ENCODE data around the gene BAD. TPM values are rescaled to one million over a fixed set of nuclear protein-coding genes. Genes with fewer than 3 reads are reported as not detected.

BAD gene
- total RNA-seq, 3 donors from 2014 or later = 56.8 to 90.9 (median 75.4) TPM

DNA sequence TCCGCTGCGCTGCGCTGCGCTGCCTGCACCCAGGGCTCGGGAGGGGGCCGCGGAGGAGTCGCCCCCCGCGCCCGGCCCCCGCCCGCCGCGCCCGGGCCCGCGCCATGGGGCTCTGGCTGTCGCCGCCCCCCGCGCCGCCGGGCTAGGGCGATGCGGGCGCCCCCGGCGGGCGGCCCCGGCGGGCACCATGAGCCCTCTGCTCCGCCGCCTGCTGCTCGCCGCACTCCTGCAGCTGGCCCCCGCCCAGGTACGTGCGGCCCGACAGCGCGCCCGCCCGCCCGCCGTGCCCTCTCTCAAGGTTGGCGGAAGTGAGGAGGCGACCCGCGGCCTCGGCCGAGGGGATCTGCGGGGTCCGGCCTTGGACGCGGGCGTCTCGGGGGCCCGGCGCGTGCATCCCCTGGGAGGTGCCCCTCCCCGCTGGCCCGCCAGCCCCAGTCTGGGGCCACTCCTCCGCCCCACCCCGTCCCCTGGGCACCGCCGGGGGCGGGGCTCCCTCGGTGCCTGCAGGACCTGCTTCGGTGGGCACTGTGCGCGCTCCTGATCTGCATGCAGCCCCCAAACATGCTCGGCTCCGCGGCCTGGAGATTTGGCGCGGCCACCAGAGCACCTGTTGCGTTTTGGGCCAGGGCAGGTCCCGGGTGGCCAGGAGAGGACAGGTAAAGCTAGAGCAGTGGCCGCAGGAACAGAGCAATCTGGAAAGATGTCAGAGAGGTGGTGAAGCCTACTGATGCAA lies 49.7 kb downstream of the BAD start:
- peak; percentile 75 to 86 (median 85) for DNase-seq
- H3K4me3 ChIP-seq = peak overlapping the region; percentile 51
- intact Hi-C loops (cut with DNase I, micrococcal nuclease) = no loop called here
- H3K36me3 ChIP-seq (ENCODE audit: low read depth) = no peaks in the 10 kb centered on the region
- TF ChIP-seq CTCF (IDR thresholded peaks at IDR 0.05) = no peak
- H3K9me3 ChIP-seq = no peaks in the 10 kb centered on the region
- H3K4me1 ChIP-seq (ENCODE audit: low read depth) = peaks cover 47% of the 10 kb centered on the region
- peak; percentile 47 for ATAC-seq

- peak; percentile 73 to 87 (median 86) for DNase-seq
- no peak for TF ChIP-seq CTCF (IDR thresholded peaks at IDR 0.05)
- Histone ChIP-seq H3K4me3 (peak within 1 kb of the TSS; percentile 51), H3K36me3 (ENCODE audit: low read depth) (no peaks in the 10 kb centered on the region), H3K4me1 (ENCODE audit: low read depth) (peaks cover 44% of the 10 kb centered on the region), H3K9me3 (no peaks in the 10 kb centered on the region)
- intact Hi-C loops (cut with DNase I, micrococcal nuclease) = no loop called here
- ATAC-seq = peak; percentile 49
Measured at GRCh38 chr11:64233913-64234586, 50.4 kb downstream of the BAD start, which contains the start of gene VEGFB. Gene VEGFB (plus strand): TSS chr11:64234584. CDS start chr11:64234834, 250 bp downstream.

DNA sequence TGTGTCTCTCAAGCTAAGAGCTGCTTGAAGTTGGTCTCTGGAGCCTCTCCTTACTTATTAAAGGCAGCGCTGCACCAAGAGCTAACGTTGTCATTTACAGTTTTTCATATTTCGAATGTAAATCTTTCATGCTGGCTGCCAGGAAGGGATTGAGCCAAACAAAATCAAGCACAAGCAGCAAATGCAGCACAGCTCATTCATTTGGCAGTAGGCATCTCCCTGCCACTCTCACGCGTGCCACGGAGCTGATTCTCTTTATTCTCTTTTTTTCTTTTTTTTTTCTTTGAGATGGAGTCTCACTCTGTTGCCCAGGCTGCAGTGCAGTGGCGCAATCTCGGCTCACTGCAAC lies 51.5 kb downstream of the BAD start:
- ATAC-seq = no peak
- intact Hi-C loops (cut with DNase I, micrococcal nuclease) = no loop called here
- no peaks in the 10 kb centered on the region for H3K36me3 ChIP-seq (ENCODE audit: low read depth)
- TF ChIP-seq CTCF (IDR thresholded peaks at IDR 0.05) = no peak
- no peaks in the 10 kb centered on the region for H3K9me3 ChIP-seq
- DNase-seq = no peak
- H3K4me3 ChIP-seq = no peak overlapping the region
- H3K4me1 ChIP-seq (ENCODE audit: low read depth) = peaks cover 38% of the 10 kb centered on the region

- Histone ChIP-seq H3K9me3 (no peaks in the 10 kb centered on the region), H3K4me1 (ENCODE audit: low read depth) (peaks cover 39% of the 10 kb centered on the region), H3K4me3 (no peak overlapping the region), H3K36me3 (ENCODE audit: low read depth) (no peaks in the 10 kb centered on the region)
- ATAC-seq (no peak), DNase-seq (peak in 1 of 3 donors; percentile 39)
- intact Hi-C loops (cut with DNase I, micrococcal nuclease) = no loop called here
- TF ChIP-seq CTCF (IDR thresholded peaks at IDR 0.05) = no peak
Measured at GRCh38 chr11:64232182-64232966, 52.1 kb downstream of the BAD start.

GRCh38 chr11:64231546-64231945 lies 52.9 kb downstream of the BAD start:
- intact Hi-C loops (cut with DNase I, micrococcal nuclease) = no loop called here
- H3K36me3 ChIP-seq (ENCODE audit: low read depth) = no peaks in the 10 kb centered on the region
- DNase-seq = peak in 1 of 3 donors; percentile 36
- no peak for ATAC-seq
- no peak overlapping the region for H3K4me3 ChIP-seq
- H3K4me1 ChIP-seq (ENCODE audit: low read depth) = peaks cover 44% of the 10 kb centered on the region
- TF ChIP-seq CTCF (IDR thresholded peaks at IDR 0.05) = no peak
- H3K9me3 ChIP-seq = no peaks in the 10 kb centered on the region

All from mucosa of descending colon (tissue), 3 donors.